Activated B cell treated with CpG ODN at 0.5 μM for 24 hours (primary cell): ENCODE results near the gene SURF1. TPM values are rescaled to one million over a fixed set of nuclear protein-coding genes. Genes with fewer than 3 reads are reported as not detected.

Experiments
- ATAC-seq: fragments of 200-7000 bp; cut with Tn5 transposase; one replicate; pipeline ENCODE4 v1.10.0; 2021; ENCODE audit warnings: low read depth, mild to moderate bottlenecking, moderate library complexity
- CTCF ChIA-PET: fragments of 350-600 bp; sonication (Branson Sonifier 250); formaldehyde crosslinking; loops from one replicate; lab custom pipeline; 2021; ENCODE audit warnings: antibody characterized with exemption; lab: Charles Lee
- POLR2A ChIA-PET: fragments of 350-600 bp; sonication (Branson Sonifier 250); formaldehyde crosslinking; loops from one replicate; lab custom pipeline; 2021; ENCODE audit warnings: antibody characterized with exemption; lab: Charles Lee
- DNase-seq: peaks from one replicate; pipeline ENCODE4 v3.0.0; 2022
- H3K27ac Mint-ChIP-seq: one replicate; pipeline ENCODE4 v1.8.0; 2020; ENCODE audit warnings: mixed read lengths
- H3K27me3 Mint-ChIP-seq: one replicate; pipeline ENCODE4 v1.8.0; 2021; ENCODE audit warnings: mixed read lengths
- H3K36me3 Mint-ChIP-seq: one replicate; pipeline ENCODE4 v1.8.0; 2021; ENCODE audit warnings: low read depth, mixed read lengths
- H3K4me1 Mint-ChIP-seq: one replicate; pipeline ENCODE4 v1.8.0; 2021; ENCODE audit warnings: mixed read lengths
- H3K4me3 Mint-ChIP-seq: one replicate; pipeline ENCODE4 v1.8.0; 2020; ENCODE audit warnings: mild to moderate bottlenecking, mixed read lengths
- H3K9me3 Mint-ChIP-seq: one replicate; pipeline ENCODE4 v1.8.0; 2020; ENCODE audit warnings: mixed read lengths
- CTCF ChIP-seq: fragments of 200-600 bp; IDR thresholded peaks from one replicate; pipeline ENCODE4 v1.8.0; 2022; ENCODE audit warnings: antibody characterized with exemption, mild to moderate bottlenecking
- intact Hi-C: fragments of 100-400 bp; cut with micrococcal nuclease; formaldehyde crosslinking; loops from one replicate; pipeline ENCODE4 v1.15.1; 2024
- total RNA-seq: library from RNA; stranded (reverse); gene quantifications from 2 replicates; pipeline ENCODE4 v1.2.3, GENCODE V29; 2022

Gene SURF1
- total RNA-seq, result 33.6 and 38.9 TPM in 2 replicates

- Mint-ChIP-seq H3K27ac (peak within 1 kb of the TSS; percentile 82), H3K27me3 (no peaks in the 10 kb centered on the region), H3K9me3 (no peaks in the 10 kb centered on the region), H3K36me3 (peaks cover 48% of the 10 kb centered on the region), H3K4me3 (peak within 1 kb of the TSS; percentile 88), H3K4me1 (peaks cover 43% of the 10 kb centered on the region)
- peak; percentile 92 for ATAC-seq
- intact Hi-C loops, result loop anchor here (1.0 kb wide), 3 partner anchors 8 to 170 kb away; partner anchors contain the start of genes MED22, RPL7A, STKLD1 and SURF4
- TF ChIP-seq CTCF, result no peak
- CTCF ChIA-PET, result interaction anchor here (0.7 kb wide), 1 partner anchor 202 kb away, joined by 5 read pairs; no protein-coding TSS in a partner anchor
- POLR2A ChIA-PET, result interaction anchor here (0.6 to 3.7 kb wide), 15 partner anchors 8 to 170 kb away, joined by 3 to 52 read pairs (median 5); partner anchors contain the start of genes CACFD1, MED22, RPL7A and SLC2A6
- peak; percentile 87 for DNase-seq
These were observed at the start of gene SURF1, which contains the start of gene SURF2 for GRCh38 chr9:133356391-133357091. Gene SURF1 (minus strand): TSS chr9:133356487. CDS start chr9:133356453, 34 bp downstream. Gene SURF2 (plus strand): TSS chr9:133356550. CDS start chr9:133356593, 43 bp downstream.

- no peak overlapping the region for H3K4me3 Mint-ChIP-seq
- ChIA-PET POLR2A (interaction anchor here (0.6 kb wide), 1 partner anchor 58 kb away, joined by 3 read pairs; the partner anchor contains the start of genes MED22 and RPL7A), CTCF (interaction anchor here (0.8 to 1.4 kb wide), 2 partner anchors 81 to 90 kb away, joined by 4 to 6 read pairs; no protein-coding TSS in a partner anchor)
- peaks cover 60% of the 10 kb centered on the region for H3K36me3 Mint-ChIP-seq
- no peak overlapping the region for H3K27ac Mint-ChIP-seq
- H3K4me1 Mint-ChIP-seq, result peaks cover 6% of the 10 kb centered on the region
- no peaks in the 10 kb centered on the region for H3K27me3 Mint-ChIP-seq
- ATAC-seq (no peak), DNase-seq (no peak)
- H3K9me3 Mint-ChIP-seq, result no peaks in the 10 kb centered on the region
- TF ChIP-seq CTCF, result no peak
- intact Hi-C loops, result loop anchor here (2.0 kb wide), 2 partner anchors 23 to 73 kb away; partner anchors contain the start of gene SLC2A6
These were observed 49.5 kb upstream of the SURF1 start for GRCh38 chr9:133405508-133406438.

GRCh38 chr9:133404454-133405002 lies 48.2 kb upstream of the SURF1 start:
- intact Hi-C loops, result loop anchor here (1.0 kb wide), 1 partner anchor 218 kb away; no protein-coding TSS in a partner anchor
- no peak overlapping the region for H3K4me3 Mint-ChIP-seq
- peaks cover 6% of the 10 kb centered on the region for H3K4me1 Mint-ChIP-seq
- ATAC-seq (no peak), DNase-seq (no peak)
- no peak overlapping the region for H3K27ac Mint-ChIP-seq
- peaks cover 50% of the 10 kb centered on the region for H3K36me3 Mint-ChIP-seq
- CTCF ChIA-PET, result interaction anchor here (0.6 to 1.8 kb wide), 5 partner anchors 12 to 260 kb away, joined by 3 to 6 read pairs (median 3); no protein-coding TSS in a partner anchor
- no peaks in the 10 kb centered on the region for H3K27me3 Mint-ChIP-seq
- POLR2A ChIA-PET, result no interaction called here
- TF ChIP-seq CTCF, result no peak
- no peaks in the 10 kb centered on the region for H3K9me3 Mint-ChIP-seq

- Mint-ChIP-seq H3K27ac (no peak overlapping the region), H3K4me3 (no peak overlapping the region), H3K36me3 (peaks cover 44% of the 10 kb centered on the region), H3K4me1 (peaks cover 6% of the 10 kb centered on the region), H3K27me3 (no peaks in the 10 kb centered on the region), H3K9me3 (no peaks in the 10 kb centered on the region)
- CTCF ChIA-PET, result interaction anchor here (0.6 to 1.8 kb wide), 5 partner anchors 13 to 260 kb away, joined by 3 to 6 read pairs (median 3); no protein-coding TSS in a partner anchor
- no peak for TF ChIP-seq CTCF
- ATAC-seq, result no peak
- DNase-seq, result no peak
- intact Hi-C loops, result loop anchor here (1.0 kb wide), 1 partner anchor 218 kb away; no protein-coding TSS in a partner anchor
- POLR2A ChIA-PET, result no interaction called here
These were observed 47.6 kb upstream of the SURF1 start for GRCh38 chr9:133403766-133404453.
